SHP77 (cell line): ENCODE data around the gene ROR1.

Experiments used
- DNase-seq, 2 experiments: peaks; one replicate each; lab custom pipeline; 2025; lab: John Stamatoyannopoulos, UW

ROR1 gene

GRCh38 chr1:63909526-63909925 lies 135.7 kb downstream of the ROR1 start:
- DNase-seq: no peak

- no peak for DNase-seq
These were observed 137.2 kb downstream of the ROR1 start for GRCh38 chr1:63911049-63911448.

- DNase-seq: no peak
These were observed 138.8 kb downstream of the ROR1 start for GRCh38 chr1:63912643-63913042.

GRCh38 chr1:63913533-63913932 lies 139.7 kb downstream of the ROR1 start:
- DNase-seq: no peak

- DNase-seq: no peak
These were observed 140.4 kb downstream of the ROR1 start for GRCh38 chr1:63914241-63914640.

- no peak for DNase-seq
These were observed 140.9 kb downstream of the ROR1 start for GRCh38 chr1:63914706-63915105.

- DNase-seq: no peak
These were observed 141.3 kb downstream of the ROR1 start for GRCh38 chr1:63915121-63915520.

GRCh38 chr1:63916485-63917360 lies 142.9 kb downstream of the ROR1 start:
- DNase-seq: no peak

GRCh38 chr1:63917571-63918417 lies 144.0 kb downstream of the ROR1 start:
- no peak for DNase-seq

- DNase-seq: no peak
These were observed 144.7 kb downstream of the ROR1 start for GRCh38 chr1:63918418-63918945.

- no peak for DNase-seq
These were observed 146.6 kb downstream of the ROR1 start for GRCh38 chr1:63920154-63921117.

- no peak for DNase-seq
These were observed 147.5 kb downstream of the ROR1 start for GRCh38 chr1:63921359-63921758.

GRCh38 chr1:63921802-63922201 lies 148.0 kb downstream of the ROR1 start:
- no peak for DNase-seq

GRCh38 chr1:63922848-63923247 lies 149.0 kb downstream of the ROR1 start:
- DNase-seq: no peak

GRCh38 chr1:63923302-63923701 lies 149.5 kb downstream of the ROR1 start:
- no peak for DNase-seq

- no peak for DNase-seq
These were observed 150.8 kb downstream of the ROR1 start for GRCh38 chr1:63924600-63924999.

GRCh38 chr1:63928186-63929105 lies 154.6 kb downstream of the ROR1 start:
- no peak for DNase-seq

- no peak for DNase-seq
These were observed 155.3 kb downstream of the ROR1 start for GRCh38 chr1:63929106-63929478.

GRCh38 chr1:63931468-63931867 lies 157.7 kb downstream of the ROR1 start:
- no peak for DNase-seq

- DNase-seq: no peak
These were observed 160.9 kb downstream of the ROR1 start for GRCh38 chr1:63934697-63935096.

- peak; percentile 8 to 35 for DNase-seq
These were observed 161.3 kb downstream of the ROR1 start for GRCh38 chr1:63935143-63935542.
